ENCODE data around the gene ZNF581.
A peak's percentile ranks its signal among the peaks of the same experiment; 100 is the strongest.

The ZNF581 gene

GRCh38 chr19:55633861-55634260, 9.6 kb upstream of the ZNF581 start:
- DNase-seq: no peak

- no peak for DNase-seq
Measured at GRCh38 chr19:55635334-55635717, 8.1 kb upstream of the ZNF581 start.

- no peak for DNase-seq
Measured at GRCh38 chr19:55635856-55636440, 7.5 kb upstream of the ZNF581 start.

DNA sequence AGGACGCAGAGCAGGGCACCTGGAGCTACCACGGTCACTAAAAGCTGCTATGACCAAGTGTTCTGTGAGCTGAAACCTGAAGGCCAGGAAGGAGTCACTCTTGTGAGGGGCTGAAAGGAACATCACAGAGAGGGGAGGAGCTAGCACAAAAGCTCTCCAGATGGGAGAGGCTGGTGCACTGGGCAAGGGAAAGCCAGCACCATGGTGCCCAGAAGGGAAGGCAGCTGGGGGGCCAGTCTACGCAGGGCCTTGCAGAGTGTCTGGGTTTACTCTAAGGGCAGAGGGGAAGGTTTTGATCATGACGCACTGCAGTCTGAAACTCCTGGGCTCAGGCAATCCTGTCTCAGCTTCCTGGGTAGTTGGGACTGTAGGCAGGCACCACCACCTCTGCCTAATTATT, 6.7 kb upstream of the ZNF581 start:
- no peak for DNase-seq

GRCh38 chr19:55637534-55637933, 5.9 kb upstream of the ZNF581 start:
- DNase-seq: no peak

- no peak for DNase-seq
Measured at GRCh38 chr19:55638864-55639359, 4.5 kb upstream of the ZNF581 start.

- DNase-seq: peak; percentile 57
Measured at GRCh38 chr19:55640043-55640576, 3.3 kb upstream of the ZNF581 start.

DNA sequence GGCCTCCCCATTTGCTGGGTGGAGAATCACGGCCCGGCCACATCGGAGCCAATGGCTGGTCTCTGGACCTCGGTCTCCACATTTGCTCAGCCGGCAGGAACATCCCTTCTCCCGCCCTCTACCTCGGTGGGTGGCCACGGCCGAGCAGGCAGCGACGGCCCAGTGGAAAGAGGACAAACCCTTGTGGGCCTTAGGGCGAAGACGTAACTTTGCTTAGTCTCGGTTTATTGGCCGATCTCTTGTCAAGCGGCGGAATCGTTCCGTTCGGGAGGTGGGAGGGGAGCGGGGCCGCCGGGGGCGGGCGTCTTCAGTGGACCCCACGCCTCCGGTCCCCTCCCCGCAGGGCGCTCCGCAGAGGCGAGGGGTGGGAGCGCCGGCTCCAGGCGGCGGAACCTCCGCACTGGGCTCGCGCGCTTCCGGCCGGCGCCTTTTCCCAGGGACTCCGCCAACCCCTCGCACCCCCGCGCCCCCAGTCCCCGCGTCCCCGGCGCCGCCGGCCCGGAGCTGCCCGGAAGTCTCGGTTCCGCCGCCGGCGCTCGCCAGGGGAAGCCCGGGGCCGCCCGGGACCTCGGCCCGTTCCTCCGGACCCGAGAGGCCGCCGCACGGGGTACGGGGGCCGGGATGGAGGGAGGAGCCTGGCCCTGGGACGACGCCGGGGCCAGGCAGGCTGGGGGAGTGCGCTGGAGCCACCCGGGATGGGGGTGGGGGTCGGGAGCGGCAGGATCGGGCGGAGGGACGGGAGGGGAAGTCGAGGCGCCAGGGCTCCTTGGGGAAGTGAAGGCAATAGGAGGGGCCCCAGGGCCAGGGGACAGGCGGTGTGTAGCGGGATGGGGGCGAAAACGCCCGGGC, 2.6 kb upstream of the ZNF581 start, which contains the start of gene ZNF580:
Gene ZNF580, plus strand, starts transcription at position 426 of the 849 bp plus-strand sequence. CDS start 1,507 bp downstream, outside the sequence.
- peak; percentile 55 for DNase-seq

DNA sequence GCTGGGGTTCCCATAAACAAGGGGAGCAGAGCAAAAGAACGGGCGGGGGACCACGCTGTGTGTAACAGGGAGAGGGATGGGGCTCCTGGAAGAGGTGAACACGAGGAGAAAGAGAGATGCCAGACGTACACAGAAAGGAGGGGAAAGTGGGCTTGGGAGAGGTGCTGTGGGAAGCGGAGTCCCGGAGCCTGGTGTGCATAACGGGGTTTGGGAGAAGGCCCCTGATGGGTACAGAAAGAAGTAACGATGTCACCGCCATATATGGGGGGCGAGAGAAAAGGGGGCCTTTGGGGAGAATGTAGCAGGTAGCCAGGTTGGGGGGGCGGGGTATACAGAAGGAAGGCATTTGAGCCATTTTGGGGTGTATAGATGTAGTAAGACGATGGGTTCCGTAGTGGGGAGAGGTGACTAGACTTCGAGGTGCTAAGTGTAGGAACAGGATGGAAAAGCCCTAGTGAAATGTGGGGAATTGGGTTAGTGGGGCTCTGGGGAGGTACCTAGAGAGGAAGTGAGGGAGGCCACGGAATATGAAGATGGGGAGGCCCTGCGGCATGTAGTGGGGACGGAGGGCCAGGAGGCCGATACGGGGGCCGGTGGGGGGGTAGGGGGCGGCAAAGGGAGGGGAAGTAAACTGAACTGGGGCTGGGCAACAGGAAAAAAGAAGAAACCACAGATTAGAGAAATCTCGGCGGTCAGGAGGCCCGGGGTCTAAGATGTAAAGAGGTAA, 1.9 kb upstream of the ZNF581 start:
- peak; percentile 50 for DNase-seq

DNA sequence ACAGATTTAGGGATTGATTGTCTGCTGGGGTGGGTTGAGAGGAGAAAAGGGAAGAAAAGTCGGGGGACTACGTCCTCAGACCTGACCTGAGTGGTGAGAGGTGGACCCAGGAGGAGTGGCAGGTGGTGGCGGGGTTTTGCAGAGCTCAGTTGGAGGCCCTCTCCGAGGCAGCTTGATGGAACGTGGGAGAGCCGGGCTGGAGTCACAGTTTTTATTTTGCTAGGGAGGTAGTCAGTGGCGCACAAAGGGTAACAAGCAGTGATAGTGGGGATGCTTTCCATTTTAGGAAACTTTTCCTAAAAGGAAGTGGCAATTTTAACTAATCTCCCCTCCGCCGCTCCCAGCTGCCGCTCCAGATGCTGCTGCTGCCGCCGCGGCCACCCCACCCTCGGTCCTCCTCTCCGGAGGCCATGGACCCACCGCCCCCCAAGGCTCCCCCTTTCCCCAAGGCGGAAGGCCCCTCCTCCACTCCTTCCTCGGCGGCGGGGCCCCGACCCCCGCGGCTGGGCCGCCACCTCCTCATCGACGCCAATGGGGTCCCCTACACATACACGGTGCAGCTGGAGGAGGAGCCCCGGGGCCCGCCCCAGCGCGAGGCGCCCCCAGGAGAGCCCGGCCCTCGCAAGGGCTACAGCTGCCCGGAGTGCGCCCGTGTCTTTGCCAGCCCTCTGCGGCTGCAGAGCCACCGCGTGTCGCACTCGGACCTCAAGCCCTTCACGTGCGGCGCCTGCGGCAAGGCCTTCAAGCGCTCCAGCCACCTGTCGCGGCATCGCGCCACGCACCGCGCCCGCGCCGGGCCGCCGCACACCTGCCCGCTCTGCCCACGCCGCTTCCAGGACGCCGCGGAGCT, 1.1 kb upstream of the ZNF581 start:
- peak; percentile 37 for DNase-seq

DNA sequence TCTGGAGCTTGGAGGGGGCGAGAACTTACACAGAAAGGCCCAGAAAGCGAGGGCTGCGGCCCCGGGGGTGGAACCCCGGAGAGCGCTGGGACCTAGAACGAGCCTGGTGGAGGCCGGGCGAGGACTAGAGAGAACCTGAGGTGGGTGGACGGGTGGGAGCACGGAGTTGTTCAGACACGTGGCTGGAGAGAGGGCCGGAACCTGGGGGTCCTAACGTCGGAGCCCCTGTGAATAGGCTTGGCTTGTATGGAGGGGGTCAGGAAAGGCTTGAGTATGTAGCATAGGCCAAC, 383 bp downstream of the ZNF581 start:
- no peak for DNase-seq

DNA sequence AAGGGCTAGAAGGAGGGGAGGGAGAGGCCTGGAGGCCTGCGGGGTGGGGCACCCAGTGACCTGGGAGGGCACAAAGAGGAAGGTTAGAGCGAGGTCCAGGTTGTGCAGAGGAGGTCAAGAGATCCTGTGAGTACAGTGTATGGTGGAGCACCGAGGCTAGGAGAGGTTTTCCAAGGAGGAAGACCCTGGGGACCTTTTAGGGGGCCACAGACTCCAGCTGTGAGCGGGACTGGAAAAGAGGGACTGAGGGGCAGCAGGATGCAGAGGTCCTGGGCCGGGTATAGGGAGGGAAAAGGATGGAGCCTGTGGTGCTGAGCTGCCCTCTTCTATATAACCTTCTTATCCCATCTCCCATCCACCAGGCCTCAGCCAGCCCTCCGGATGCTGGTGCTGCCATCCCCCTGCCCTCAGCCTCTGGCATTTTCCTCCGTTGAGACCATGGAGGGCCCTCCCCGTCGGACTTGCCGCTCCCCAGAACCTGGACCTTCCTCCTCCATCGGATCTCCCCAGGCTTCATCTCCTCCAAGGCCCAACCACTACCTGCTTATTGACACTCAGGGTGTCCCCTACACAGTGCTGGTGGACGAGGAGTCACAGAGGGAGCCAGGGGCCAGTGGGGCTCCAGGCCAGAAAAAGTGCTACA, 863 bp downstream of the ZNF581 start:
- no peak for DNase-seq

DNA sequence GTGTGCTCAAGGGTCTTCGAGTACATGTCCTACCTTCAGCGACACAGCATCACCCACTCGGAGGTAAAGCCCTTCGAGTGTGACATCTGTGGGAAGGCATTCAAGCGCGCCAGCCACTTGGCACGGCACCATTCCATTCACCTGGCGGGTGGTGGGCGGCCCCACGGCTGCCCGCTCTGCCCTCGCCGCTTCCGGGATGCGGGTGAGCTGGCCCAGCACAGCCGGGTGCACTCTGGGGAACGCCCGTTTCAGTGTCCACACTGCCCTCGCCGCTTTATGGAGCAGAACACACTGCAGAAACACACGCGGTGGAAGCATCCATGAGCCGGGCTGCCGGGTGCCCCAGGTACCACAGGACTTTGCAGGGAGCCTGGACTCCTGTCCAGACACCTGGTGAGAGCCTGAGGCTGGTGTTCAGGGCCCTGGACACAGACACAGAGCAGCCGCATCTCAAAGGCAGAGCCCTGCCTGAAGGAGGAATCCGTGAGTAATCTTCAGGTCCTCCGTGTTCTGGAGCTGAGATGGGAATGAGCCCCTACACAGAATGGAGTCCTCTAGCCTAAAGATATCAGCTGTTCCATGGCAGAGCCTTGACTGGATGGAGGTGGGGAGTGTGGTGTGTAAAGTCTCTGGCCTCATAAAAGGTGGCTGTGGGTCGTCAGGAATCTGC, 1.5 kb downstream of the ZNF581 start:
- DNase-seq: no peak

DNA sequence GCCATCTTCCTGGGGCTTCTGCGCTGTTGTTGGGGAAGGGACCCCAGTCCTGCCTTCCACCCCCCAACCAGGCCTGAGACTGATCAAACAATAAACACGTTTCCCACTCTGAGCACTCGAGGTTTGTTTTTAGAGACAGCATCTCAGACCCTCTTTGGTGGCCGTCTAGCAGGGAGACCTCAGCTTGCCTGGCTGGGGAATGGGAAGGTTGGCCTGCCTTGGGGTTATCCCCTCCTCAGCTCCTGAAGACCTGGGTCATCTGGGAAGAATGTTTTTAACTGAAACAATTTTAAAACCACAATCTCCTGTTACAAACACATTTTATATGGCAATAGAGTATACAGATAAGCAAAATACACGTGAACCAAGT, 2.0 kb downstream of the ZNF581 start:
- no peak for DNase-seq

DNA sequence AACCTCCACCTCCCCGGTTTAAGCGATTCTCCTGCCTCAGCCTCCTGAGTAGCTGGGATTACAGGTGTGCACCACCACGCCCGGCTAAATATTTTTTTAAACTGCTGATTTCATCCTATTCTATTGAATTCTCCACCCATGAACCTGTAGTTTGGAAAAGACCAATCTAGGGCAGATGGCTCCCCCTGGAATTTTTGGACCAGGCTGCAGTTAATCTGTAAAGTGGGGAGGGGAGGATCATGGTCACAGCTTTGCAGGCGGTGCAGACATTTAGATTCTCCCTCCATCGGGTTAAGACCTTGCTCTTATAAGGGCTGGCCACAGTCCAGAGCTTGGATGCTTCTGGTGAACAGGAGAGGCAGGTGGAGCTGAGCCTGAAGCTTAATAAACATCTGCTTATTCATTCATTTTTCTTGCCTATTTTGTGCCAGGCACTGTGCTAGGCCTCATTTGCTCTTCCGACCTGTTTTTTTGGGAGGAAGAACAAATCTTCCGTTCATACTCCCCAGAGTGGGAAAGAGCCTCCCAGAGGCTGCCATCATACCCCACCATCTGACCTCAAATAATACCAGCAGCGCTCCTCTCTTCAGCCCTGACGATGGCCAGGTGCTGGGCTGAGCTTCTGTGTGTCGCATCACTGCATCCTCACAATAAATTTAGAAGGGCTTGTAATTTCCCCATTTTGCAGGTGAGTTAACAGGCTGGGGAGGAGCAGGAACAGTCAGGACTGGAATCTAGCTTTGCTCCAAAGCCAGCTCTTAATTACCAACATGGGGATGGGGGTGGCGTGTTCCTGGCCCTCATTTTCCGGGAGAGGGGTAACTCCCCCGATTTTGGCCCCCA, 3.7 kb downstream of the ZNF581 start:
- DNase-seq: no peak

GRCh38 chr19:55647732-55648584, 4.5 kb downstream of the ZNF581 start, which contains the start of gene CCDC106:
Gene CCDC106, plus strand, starts transcription at chr19:55648212. Its CDS starts 835 bp downstream, at chr19:55649047.
- peak; percentile 87 for DNase-seq

DNA sequence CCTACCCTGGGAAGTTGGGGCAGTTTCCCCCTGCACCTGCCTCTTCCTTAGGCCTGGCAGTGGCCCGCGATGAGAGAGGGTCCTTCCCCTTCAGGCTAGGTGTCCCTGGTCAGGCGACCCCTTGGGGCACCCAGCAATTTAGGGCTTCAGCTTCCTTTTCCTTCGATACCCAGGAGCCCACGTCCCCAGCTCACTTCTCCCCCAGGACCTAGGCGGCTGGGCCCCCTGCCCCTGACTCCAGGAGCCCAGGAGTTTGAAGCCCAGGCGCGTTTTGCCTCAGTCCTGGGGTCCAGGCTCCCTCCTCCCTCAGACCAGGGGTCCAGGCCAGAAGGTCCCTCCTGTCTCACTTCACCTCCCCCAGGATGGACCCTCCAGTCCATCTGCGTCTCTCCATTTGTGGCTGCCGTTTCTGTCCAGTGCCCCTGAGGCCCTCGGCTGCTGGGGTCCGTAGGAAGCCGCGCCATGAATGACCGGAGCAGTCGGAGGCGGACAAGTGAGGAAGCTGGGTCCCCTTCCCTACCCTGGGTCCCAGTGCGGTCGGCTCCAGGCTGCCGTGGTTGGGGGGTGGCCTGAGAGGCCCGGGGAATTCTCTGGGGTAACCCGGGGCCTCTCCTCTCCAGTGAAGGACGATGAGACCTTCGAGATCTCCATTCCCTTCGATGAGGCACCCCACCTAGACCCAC, 5.3 kb downstream of the ZNF581 start:
- DNase-seq: no peak

DNA sequence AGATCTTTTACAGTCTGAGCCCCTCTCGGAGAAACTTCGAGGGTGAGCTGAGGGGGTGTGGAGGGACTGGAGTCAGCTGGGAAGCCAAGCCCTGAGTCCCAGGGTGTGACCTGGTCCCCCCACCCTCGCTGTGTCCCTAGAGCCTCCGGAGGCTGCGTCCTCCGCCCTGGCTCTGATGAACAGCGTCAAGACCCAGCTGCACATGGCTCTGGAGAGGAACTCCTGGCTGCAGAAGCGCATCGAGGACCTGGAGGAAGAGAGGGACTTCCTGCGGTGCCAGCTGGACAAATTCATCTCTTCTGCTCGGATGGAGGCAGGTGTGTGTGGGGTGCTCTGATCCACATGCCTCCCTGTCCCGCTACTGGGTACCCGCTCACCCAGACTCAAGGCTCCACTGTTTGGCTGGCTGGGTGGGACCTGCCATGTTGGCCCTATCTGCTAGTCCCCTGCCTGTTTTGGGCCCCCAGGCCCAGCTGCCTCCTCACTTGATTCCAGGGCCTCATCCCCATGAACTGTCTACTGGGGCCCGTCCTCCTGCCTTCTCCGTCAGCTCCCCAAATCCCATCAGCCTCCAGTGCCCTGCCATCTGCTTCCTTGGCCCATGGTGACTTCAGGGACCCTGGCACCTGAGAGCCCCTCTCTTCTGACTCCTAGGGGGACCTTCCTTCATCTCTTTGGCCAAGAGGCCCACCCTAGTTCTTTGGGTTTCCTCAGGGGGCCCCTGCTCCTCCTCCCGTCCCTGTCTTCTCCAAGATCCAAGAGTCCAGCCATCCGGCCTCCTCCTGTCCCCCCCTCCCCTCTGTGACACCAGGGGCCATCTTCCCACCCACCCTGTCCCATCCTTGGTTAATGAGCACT, 6.0 kb downstream of the ZNF581 start:
- DNase-seq: no peak
